Activated naive CD4-positive, alpha-beta T cell treated with Interleukin-2 at 50 U/mL for 16 hours (primary cell): ENCODE results near the gene TAF11L13.
"Not testable (repeated sequence)": the region's sequence is repeated elsewhere in the genome, so short reads cannot be mapped to it uniquely, and the experiment has no call there.

Experiments used
- DNase-seq: peaks from one replicate; pipeline ENCODE4 v3.0.0-alpha.2; 2020

Gene TAF11L13

DNA sequence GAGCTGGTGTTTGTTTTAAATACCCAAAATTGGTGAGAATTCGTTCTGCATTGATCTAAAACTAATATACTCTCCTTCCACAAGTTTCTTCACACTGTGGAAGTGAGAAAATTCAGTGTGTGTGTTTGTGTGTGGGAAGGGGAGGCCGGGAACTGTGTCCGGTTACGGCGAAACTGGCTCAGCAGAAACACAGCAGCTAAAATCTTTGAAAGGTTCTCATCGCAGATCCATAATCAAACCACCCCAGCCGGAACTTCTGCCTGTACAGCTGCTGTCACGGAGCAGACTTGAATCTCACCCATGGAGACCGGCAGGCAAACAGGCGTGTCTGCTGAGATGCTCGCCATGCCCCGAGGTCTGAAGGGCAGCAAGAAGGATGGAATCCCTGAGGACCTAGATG is at the start of gene TAF11L13:
TSS of gene TAF11L13 (plus strand) at position 301 of the 400 bp plus-strand sequence.
- DNase-seq: not testable (repeated sequence)

- DNase-seq: not testable (repeated sequence)
These were observed 46.2 kb upstream of the TAF11L13 start, which contains the start of gene TAF11L7 for GRCh38 chr5:17585658-17586057. Gene TAF11L7, minus strand, starts transcription at chr5:17585758.

DNA sequence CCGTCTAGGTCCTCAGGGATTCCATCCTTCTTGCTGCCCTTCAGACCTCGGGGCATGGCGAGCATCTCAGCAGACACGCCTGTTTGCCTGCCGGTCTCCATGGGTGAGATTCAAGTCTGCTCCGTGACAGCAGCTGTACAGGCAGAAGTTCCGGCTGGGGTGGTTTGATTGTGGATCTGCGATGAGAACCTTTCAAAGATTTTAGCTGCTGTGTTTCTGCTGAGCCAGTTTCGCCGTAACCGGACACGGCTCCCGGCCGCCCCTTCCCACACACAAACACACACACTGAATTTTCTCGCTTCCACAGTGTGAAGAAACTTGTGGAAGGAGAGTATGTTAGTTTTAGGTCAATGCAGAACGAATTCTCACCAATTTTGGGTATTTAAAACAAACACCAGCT is 41.0 kb upstream of the TAF11L13 start, which contains the start of gene TAF11L8:
TSS of gene TAF11L8 (minus strand) at position 101 of the 400 bp plus-strand sequence.
- not testable (repeated sequence) for DNase-seq

DNA sequence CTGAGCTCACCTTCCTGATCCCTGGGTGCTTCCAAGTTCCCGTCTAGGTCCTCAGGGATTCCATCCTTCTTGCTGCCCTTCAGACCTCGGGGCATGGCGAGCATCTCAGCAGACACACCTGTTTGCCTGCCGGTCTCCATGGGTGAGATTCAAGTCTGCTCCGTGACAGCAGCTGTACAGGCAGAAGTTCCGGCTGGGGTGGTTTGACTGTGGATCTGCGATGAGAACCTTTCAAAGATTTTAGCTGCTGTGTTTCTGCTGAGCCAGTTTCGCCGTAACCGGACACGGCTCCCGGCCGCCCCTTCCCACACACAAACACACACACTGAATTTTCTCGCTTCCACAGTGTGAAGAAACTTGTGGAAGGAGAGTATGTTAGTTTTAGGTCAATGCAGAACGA is 37.6 kb upstream of the TAF11L13 start, which contains the start of gene TAF11L9:
TSS of gene TAF11L9 (minus strand) at position 140 of the 400 bp plus-strand sequence.
- DNase-seq: not testable (repeated sequence)

DNA sequence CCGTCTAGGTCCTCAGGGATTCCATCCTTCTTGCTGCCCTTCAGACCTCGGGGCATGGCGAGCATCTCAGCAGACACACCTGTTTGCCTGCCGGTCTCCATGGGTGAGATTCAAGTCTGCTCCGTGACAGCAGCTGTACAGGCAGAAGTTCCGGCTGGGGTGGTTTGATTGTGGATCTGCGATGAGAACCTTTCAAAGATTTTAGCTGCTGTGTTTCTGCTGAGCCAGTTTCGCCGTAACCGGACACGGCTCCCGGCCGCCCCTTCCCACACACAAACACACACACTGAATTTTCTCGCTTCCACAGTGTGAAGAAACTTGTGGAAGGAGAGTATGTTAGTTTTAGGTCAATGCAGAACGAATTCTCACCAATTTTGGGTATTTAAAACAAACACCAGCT is 34.2 kb upstream of the TAF11L13 start, which contains the start of gene TAF11L10:
TSS of gene TAF11L10 (minus strand) at position 101 of the 400 bp plus-strand sequence.
- not testable (repeated sequence) for DNase-seq

- not testable (repeated sequence) for DNase-seq
These were observed 28.0 kb upstream of the TAF11L13 start, which contains the start of gene TAF11L11 for GRCh38 chr5:17603880-17604279. Gene TAF11L11, plus strand, starts transcription at chr5:17604183.

DNA sequence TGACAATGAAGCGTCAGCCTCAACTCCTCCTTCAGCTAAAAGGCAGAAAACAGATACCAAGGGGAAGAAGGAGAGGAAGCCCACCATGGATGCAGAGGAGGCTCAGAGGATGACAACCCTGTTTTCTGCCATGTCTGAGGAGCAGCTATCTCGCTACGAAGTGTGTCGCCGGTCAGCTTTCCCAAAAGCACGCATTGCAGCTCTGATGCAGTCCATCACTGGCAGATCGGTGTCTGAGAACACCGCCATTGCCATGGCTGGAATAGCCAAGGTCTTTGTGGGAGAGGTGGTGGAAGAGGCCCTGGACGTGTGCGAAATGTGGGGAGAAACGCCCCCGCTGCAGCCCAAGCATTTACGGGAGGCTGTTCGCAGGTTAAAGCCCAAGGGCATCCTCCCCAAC is 26.9 kb upstream of the TAF11L13 start:
- DNase-seq: no peak

DNA sequence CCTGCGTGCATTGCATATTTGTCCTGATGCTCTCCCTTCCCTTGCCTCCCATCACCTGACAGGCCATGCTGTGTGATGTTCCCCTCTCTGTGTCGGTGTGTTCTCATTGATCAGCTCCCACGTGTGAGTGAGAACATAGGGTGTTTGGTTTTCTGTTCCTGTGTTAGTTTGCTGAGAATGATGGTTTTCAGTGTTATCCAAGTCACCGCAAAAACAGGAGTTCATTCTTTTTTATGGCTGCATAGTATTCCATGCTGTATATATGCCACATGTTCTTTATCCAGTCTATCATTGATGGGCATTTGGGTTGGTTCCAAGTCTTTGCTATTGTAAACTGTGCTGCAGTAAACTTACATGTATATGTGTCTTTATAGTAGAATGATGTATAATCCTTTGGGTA is 24.4 kb upstream of the TAF11L13 start:
- DNase-seq: not testable (repeated sequence)

DNA sequence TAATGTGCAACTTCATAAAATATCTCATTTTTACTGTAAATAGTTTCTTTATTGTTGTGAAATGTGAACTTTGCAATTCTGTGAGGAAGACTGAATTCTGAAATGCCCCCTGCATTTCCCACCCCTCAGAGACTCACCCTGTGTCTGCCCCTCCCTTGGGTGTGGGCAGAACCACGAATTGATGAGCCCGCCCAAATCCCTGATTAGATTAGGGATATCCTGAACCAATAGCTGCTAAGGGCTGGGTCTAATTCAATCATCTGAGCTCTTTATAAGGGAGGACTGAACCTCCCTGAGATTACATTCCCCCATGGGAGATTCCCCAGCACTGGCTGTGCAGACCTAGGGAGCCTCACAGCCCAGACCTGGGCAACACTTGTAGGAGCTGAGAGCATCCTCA is 21.8 kb upstream of the TAF11L13 start, which contains the start of gene TAF11L12:
TSS of gene TAF11L12 (plus strand) at position 301 of the 400 bp plus-strand sequence.
- DNase-seq: not testable (repeated sequence)

GRCh38 chr5:17614872-17615605 is 16.8 kb upstream of the TAF11L13 start:
- no peak for DNase-seq

DNA sequence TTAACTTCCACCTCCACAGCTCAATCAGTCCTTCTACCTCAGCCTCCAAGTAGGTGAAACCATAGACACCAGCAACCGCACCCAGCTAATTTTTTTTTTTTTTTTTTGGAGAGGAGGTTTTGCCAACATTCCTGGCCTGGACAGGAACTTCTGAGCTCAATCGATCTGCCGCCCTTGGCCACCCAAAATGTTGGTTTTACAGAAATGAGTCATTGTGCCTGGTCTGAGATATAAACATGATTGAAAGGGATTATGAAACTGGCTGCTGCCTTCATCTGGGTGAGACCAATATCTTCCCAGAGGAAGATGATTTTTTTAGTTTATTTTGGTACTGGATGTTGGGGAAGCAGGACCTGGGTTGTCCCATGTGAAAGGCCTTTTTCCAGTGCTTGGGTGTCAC is 12.5 kb upstream of the TAF11L13 start:
- no peak for DNase-seq

DNA sequence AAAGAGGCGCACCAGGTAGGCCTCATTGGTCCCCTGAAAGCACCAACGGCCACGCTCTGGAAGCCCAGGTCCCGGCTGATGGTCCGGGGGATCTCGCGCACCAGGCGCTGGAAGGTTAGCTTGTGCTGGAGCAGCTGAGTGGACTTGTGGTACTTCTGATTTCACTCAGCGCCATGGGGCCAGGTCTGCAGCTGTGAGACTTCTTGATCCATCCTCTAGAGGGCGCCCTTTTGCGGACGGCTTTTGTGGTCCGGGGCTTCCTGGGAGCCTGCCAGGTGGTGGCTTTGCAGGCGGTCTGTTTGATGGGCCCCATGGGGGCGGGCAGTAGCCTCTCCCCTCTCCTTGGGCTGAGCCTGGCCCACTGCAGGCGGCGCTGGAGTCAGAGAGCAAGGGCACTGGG is 11.3 kb upstream of the TAF11L13 start:
- DNase-seq: no peak

DNA sequence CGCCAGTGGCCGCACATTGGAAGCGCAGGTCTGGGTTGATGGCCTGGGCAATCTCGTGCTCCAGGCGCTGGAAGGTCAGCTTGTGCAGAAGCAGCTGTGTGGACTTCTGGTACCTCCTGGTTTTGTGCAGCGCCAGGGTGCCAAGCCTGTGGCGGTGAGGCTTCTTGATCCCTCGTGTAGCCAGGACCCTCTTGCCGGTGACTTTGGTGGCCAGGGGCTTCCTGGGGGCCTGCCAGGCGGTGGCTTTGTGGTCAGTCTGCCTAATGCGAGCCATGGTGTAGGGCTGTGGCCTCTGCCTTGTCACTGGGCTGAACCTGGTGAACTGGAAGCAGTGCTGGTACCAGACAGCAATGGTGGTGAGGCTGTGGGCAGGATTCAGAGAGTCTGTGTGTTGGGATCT is 6.2 kb upstream of the TAF11L13 start:
- no peak for DNase-seq

DNA sequence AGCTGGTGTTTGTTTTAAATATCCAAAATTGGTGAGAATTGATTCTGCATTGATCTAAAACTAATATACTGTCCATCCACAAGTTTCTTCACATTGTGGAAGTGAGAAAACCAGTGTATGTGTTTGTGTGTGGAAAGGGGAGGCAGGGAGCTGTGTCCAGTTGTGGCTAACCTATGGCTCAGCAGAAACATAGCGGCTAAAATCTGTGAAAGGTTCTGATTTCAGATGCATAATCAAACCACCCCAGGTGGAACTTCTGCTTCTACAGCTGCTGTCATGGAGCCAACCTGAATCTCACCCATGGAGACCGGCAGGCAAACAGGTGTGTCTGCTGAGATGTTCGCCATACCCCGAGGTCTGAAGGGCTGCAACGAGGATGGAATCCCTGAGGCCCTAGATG is 2.3 kb downstream of the TAF11L13 start, which contains the start of gene TAF11L14:
TSS of gene TAF11L14 (plus strand) at position 301 of the 400 bp plus-strand sequence.
- DNase-seq: no peak

- not testable (repeated sequence) for DNase-seq
These were observed 17.3 kb downstream of the TAF11L13 start for GRCh38 chr5:17649232-17649631.

DNA sequence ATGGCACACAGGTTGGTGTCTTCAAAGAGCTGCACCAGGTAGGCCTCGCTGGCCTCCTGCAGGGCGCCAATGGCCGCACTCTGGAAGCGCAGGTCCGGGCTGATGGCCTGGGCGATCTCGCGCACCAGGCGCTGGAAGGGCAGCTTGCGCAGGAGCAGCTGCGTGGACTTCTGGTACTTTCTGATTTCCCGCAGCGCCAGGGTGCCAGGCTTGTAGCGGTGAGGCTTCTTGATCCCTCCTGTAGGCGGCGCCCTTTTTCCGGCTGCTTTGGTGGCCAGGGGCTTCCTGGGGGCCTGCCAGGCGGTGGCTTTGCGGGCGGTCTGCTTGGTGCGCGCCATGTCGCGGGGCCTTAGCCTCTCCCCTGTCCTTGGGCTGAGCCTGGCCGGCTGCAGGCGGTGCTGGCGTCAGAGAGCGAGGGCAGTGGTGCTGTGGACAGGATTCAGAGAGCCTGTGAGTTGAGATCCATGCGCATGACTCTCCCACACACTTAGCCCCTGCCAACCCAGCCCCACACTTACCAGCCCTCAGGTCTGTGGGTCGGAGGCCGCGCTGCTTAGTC is 23.4 kb downstream of the TAF11L13 start:
- DNase-seq: not testable (repeated sequence)

- DNase-seq: no peak
These were observed 24.0 kb downstream of the TAF11L13 start for GRCh38 chr5:17655921-17656320.

GRCh38 chr5:17663182-17663581 is 31.3 kb downstream of the TAF11L13 start:
- DNase-seq: no peak

- DNase-seq: no peak
These were observed 33.9 kb downstream of the TAF11L13 start for GRCh38 chr5:17665836-17666235.

GRCh38 chr5:17666726-17667235 is 34.9 kb downstream of the TAF11L13 start:
- no peak for DNase-seq

DNA sequence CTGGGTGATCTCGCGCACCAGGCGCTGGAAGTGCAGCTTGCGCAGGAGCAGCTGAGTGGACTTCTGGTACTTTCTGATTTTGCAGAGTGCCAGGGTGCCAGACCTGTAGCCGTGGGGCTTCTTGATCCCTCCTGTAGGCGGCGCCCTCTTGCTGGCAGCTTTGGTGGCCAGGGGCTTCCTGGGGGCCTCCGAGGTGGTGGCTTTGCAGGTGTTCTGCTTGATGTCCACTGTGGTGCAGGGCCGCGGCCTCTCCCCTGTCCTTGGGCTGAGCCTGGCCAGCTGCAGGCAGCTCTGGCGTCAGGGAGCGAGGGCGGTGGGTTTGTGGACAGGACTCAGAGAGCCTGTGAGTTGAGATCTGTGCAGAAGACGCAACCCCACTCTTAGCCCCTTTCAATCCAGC is 38.5 kb downstream of the TAF11L13 start:
- DNase-seq: no peak

- no peak for DNase-seq
These were observed 47.0 kb downstream of the TAF11L13 start for GRCh38 chr5:17678751-17679324.

- DNase-seq: no peak
These were observed 47.8 kb downstream of the TAF11L13 start for GRCh38 chr5:17679597-17680203.
